DOHH2 (cell line): ENCODE data around the gene ZNF536.

Experiments
- H3F3A ChIP-seq: fragments of 200-600 bp; sonication (generic), shearing (Covaris generic); 2 replicates; pipeline ENCODE4 v1.6.0; 2016; ENCODE audit warnings: antibody characterized with exemption, mild to moderate bottlenecking; ENCODE audit not compliant: control insufficient read depth, insufficient read depth
- H3K27ac ChIP-seq: fragments of 200-600 bp; sonication (generic); 2 replicates; pipeline ENCODE4 v1.5.1; 2014; ENCODE audit warnings: low read depth, mild to moderate bottlenecking, low read length, moderate library complexity
- H3K27me3 ChIP-seq: fragments of 200-600 bp; sonication (generic); 2 replicates; pipeline ENCODE4 v1.6.1; 2014; ENCODE audit warnings: mild to moderate bottlenecking, low read length, mixed read lengths; ENCODE audit not compliant: control insufficient read depth
- H3K36me3 ChIP-seq: fragments of 200-600 bp; sonication (generic); 2 replicates; pipeline ENCODE4 v1.6.1; 2014; ENCODE audit warnings: mild to moderate bottlenecking, low read length, moderate library complexity, mixed read lengths; ENCODE audit not compliant: control insufficient read depth
- H3K4me1 ChIP-seq: fragments of 200-600 bp; sonication (generic); 2 replicates; pipeline ENCODE4 v1.6.1; 2014; ENCODE audit warnings: mild to moderate bottlenecking, low read length, mixed read lengths; ENCODE audit not compliant: control insufficient read depth
- H3K4me2 ChIP-seq: fragments of 200-600 bp; sonication (generic); 2 replicates; pipeline ENCODE4 v1.6.0; 2014; ENCODE audit warnings: mild to moderate bottlenecking, low read length, moderate library complexity
- H3K4me3 ChIP-seq: fragments of 200-600 bp; sonication (generic); 2 replicates; pipeline ENCODE4 v1.5.1; 2014; ENCODE audit warnings: mild to moderate bottlenecking, low read length, mixed read lengths
- H3K79me2 ChIP-seq: fragments of 200-600 bp; sonication (generic); 2 replicates; pipeline ENCODE4 v1.6.1; 2014; ENCODE audit warnings: mild to moderate bottlenecking, low read length, mixed read lengths; ENCODE audit not compliant: control insufficient read depth
- H3K9me2 ChIP-seq: fragments of 200-600 bp; sonication (generic); replicated peaks from 2 replicates; pipeline ENCODE4 v1.6.1; 2014; ENCODE audit warnings: mild to moderate bottlenecking, low read length, mixed read lengths; ENCODE audit not compliant: control insufficient read depth
- H3K9me3 ChIP-seq: fragments of 200-600 bp; sonication (generic); 2 replicates; pipeline ENCODE4 v1.6.1; 2014; ENCODE audit warnings: antibody characterized with exemption, low read length, mixed read lengths; ENCODE audit not compliant: control insufficient read depth, insufficient read depth
- H4K20me1 ChIP-seq: fragments of 200-600 bp; sonication (generic); 2 replicates; pipeline ENCODE4 v1.6.0; 2014; ENCODE audit warnings: low read depth, mild to moderate bottlenecking, antibody characterized with exemption, low read length, moderate library complexity; ENCODE audit not compliant: control insufficient read depth, insufficient read depth
- CTCF ChIP-seq: fragments of 200-600 bp; sonication (generic); IDR thresholded peaks from one replicate; pipeline ENCODE4 v1.5.1; 2014; ENCODE audit warnings: antibody characterized with exemption, mild to moderate bottlenecking, low read depth, low read length; ENCODE audit not compliant: poor library complexity, severe bottlenecking
- EZH2phosphoT487 ChIP-seq: fragments of 200-600 bp; sonication (generic); IDR thresholded peaks from 2 replicates; pipeline ENCODE4 v1.6.1; 2017; ENCODE audit warnings: borderline replicate concordance, mild to moderate bottlenecking, antibody characterized with exemption, low read length, moderate library complexity, mixed read lengths

The ZNF536 gene

DNA sequence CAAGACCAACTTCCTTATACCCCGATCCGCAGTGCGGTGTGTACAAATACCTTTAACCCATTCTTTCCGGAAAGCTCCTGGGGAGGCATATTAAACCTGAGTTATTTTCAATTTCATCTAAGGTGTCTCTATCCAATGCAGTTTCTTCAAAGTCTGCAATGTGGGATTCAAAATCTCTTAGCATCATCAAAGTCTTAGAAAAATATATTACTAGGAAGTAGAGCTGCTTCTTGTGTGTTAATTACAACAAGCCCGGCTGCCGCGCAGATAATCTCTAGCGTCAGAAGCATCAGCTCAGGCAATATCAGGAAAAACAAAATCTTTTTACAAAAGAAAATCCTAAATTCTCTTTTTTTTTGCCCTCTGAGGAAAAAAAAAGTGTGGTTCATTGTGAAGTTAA lies 48.1 kb downstream of the ZNF536 start:
- H3K79me2 ChIP-seq: no peaks in the 10 kb centered on the region
- H3K9me2 ChIP-seq: no peaks in the 10 kb centered on the region
- no peaks in the 10 kb centered on the region for H3K4me1 ChIP-seq
- H4K20me1 ChIP-seq: no peaks in the 10 kb centered on the region
- no peak overlapping the region for H3K27ac ChIP-seq
- TF ChIP-seq EZH2phosphoT487 (no peak), CTCF (no peak)
- H3K4me3 ChIP-seq: no peak overlapping the region
- no peaks in the 10 kb centered on the region for H3F3A ChIP-seq
- no peaks in the 10 kb centered on the region for H3K36me3 ChIP-seq
- H3K4me2 ChIP-seq: no peak overlapping the region
- no peaks in the 10 kb centered on the region for H3K9me3 ChIP-seq
- H3K27me3 ChIP-seq: no peaks in the 10 kb centered on the region

DNA sequence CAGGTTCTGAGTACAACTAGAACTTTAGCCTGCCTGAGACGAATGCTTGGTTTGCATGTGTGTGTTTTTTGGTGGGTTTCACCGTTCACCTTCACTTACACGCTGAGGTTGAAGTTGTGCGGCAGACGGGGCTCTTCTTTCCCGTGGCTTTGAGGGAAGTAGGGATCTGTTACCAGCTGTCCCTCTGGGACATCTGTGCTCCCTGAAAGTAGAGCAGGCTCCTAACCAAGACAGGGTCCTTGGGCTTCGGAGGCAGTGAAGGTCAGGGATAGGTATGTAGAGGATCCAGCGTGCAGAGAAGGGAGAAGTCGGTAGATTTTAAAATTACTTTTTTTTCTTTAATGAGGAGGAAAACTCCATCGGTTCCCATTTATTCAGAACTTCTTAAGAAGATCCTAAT lies 48.7 kb downstream of the ZNF536 start:
- Histone ChIP-seq H3K79me2 (no peaks in the 10 kb centered on the region), H3K4me1 (no peaks in the 10 kb centered on the region), H3K36me3 (no peaks in the 10 kb centered on the region), H3K4me3 (no peak overlapping the region), H3K27ac (no peak overlapping the region), H3K27me3 (no peaks in the 10 kb centered on the region), H3K9me3 (no peaks in the 10 kb centered on the region), H3K9me2 (no peaks in the 10 kb centered on the region), H3K4me2 (no peak overlapping the region), H4K20me1 (no peaks in the 10 kb centered on the region), H3F3A (no peaks in the 10 kb centered on the region)
- TF ChIP-seq CTCF: no peak
- TF ChIP-seq EZH2phosphoT487: no peak

DNA sequence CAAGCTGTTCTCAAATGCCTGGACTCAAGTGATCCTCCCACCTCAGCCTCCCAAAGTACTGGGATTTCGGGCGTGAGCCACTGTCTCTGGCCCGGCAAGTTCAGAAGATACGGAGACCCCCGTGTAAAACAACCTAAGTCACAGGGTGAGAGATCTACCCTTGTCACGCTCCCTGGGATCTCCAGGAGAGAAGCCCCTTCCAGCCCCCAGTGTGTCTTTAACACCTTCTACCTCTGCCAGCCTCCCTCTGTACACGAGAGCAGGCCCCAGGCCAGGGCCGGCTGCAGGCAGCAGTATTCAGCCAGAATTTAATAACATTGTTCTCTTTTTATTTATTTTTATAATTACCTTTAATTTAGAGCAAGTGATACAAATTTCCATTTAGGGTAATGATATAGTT lies 49.4 kb downstream of the ZNF536 start:
- H3F3A ChIP-seq: no peaks in the 10 kb centered on the region
- no peak for TF ChIP-seq CTCF
- no peak for TF ChIP-seq EZH2phosphoT487
- H3K4me1 ChIP-seq: no peaks in the 10 kb centered on the region
- no peaks in the 10 kb centered on the region for H3K36me3 ChIP-seq
- H3K4me3 ChIP-seq: no peak overlapping the region
- no peaks in the 10 kb centered on the region for H3K9me2 ChIP-seq
- H3K27me3 ChIP-seq: no peaks in the 10 kb centered on the region
- H3K9me3 ChIP-seq: no peaks in the 10 kb centered on the region
- no peak overlapping the region for H3K27ac ChIP-seq
- H3K4me2 ChIP-seq: no peak overlapping the region
- H4K20me1 ChIP-seq: no peaks in the 10 kb centered on the region
- H3K79me2 ChIP-seq: no peaks in the 10 kb centered on the region

DNA sequence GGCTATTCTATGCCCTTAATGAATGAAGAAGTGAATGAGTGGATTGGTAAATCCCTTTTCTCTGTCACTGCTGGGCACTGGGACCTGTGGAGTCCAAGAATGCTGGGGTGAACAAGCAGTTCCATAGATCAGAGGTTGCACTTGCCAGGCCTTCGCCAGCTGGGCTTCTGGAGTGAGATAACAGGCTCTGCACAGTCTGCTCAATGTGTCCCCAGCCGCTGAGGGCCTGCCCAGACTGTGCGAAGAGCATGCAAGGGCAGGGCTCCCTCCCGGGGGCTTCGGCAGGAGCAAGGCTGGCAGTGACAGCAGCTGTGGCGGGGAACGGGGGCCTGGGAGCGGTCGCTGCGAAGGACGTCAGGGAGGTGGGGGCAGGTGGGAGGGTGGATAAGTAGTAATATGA lies 51.3 kb downstream of the ZNF536 start:
- Histone ChIP-seq H3K4me2 (no peak overlapping the region), H3K27me3 (no peaks in the 10 kb centered on the region), H3K79me2 (no peaks in the 10 kb centered on the region), H3K4me1 (no peaks in the 10 kb centered on the region), H3K9me3 (no peaks in the 10 kb centered on the region), H3K4me3 (no peak overlapping the region), H3K36me3 (no peaks in the 10 kb centered on the region), H3K9me2 (no peaks in the 10 kb centered on the region), H4K20me1 (no peaks in the 10 kb centered on the region), H3F3A (no peaks in the 10 kb centered on the region), H3K27ac (no peak overlapping the region)
- TF ChIP-seq CTCF (no peak), EZH2phosphoT487 (no peak)
